Brain microvascular endothelial cell (primary cell): ENCODE measurements around the gene ARVCF.

Experiments used
- DNase-seq: peaks from one replicate; pipeline ENCODE4 v3.0.0-alpha.2; 2020
- H3K27ac ChIP-seq: fragments of 250-450 bp; sonication (Bioruptor Pico); 2 replicates; pipeline ENCODE4 v1.5.1; 2020; ENCODE audit warnings: mild to moderate bottlenecking, moderate library complexity
- H3K27me3 ChIP-seq: fragments of 250-450 bp; sonication (Bioruptor Pico); replicated peaks from 2 replicates; pipeline ENCODE4 v1.5.1; 2020; ENCODE audit warnings: mild to moderate bottlenecking
- H3K36me3 ChIP-seq: fragments of 250-450 bp; sonication (Bioruptor Pico); replicated peaks from 2 replicates; pipeline ENCODE4 v1.5.1; 2020; ENCODE audit warnings: mild to moderate bottlenecking
- H3K4me3 ChIP-seq: 2 replicates; pipeline ENCODE4 v1.5.1; 2011; ENCODE audit warnings: low read depth, mild to moderate bottlenecking, control low read depth, low read length, moderate library complexity
- CTCF ChIP-seq: IDR thresholded peaks from 2 replicates; pipeline ENCODE4 v1.5.1; 2011; ENCODE audit warnings: low read depth, mild to moderate bottlenecking, moderate library complexity, low read length, control low read depth, inconsistent platforms; ENCODE audit errors: missing control alignments
- in situ Hi-C: cut with HindIII; loops from 2 replicates; pipeline ENCODE4 v1.10.0; 2017; ENCODE audit warnings: low sequenced_read_pairs, low pct_ligation_motif_present

ARVCF gene

GRCh38 chr22:20009018-20009491, 7.6 kb downstream of the ARVCF start:
- no peak for TF ChIP-seq CTCF
- Histone ChIP-seq H3K27ac (no peak overlapping the region), H3K27me3 (no peaks in the 10 kb centered on the region), H3K36me3 (no peaks in the 10 kb centered on the region), H3K4me3 (no peak overlapping the region)
- DNase-seq, result no peak
- in situ Hi-C loops, result no loop called here

- in situ Hi-C loops, result no loop called here
These were observed 8.2 kb downstream of the ARVCF start for GRCh38 chr22:20008221-20008995.

GRCh38 chr22:20004464-20004863, 12.2 kb downstream of the ARVCF start:
- in situ Hi-C loops, result no loop called here
- no peak for DNase-seq
- Histone ChIP-seq H3K27ac (no peak overlapping the region), H3K4me3 (no peak overlapping the region), H3K27me3 (no peaks in the 10 kb centered on the region), H3K36me3 (no peaks in the 10 kb centered on the region)
- no peak for TF ChIP-seq CTCF

More at GRCh38 chr22:20008221-20008995, 8.2 kb downstream of the ARVCF start:
- no peak for DNase-seq
- Histone ChIP-seq H3K27me3 (no peaks in the 10 kb centered on the region), H3K36me3 (no peaks in the 10 kb centered on the region), H3K4me3 (no peak overlapping the region), H3K27ac (no peak overlapping the region)
- no peak for TF ChIP-seq CTCF

- H3K36me3 ChIP-seq, result no peaks in the 10 kb centered on the region
- no peaks in the 10 kb centered on the region for H3K27me3 ChIP-seq
- no peak for DNase-seq
- no peak for TF ChIP-seq CTCF
- in situ Hi-C loops, result no loop called here
- H3K27ac ChIP-seq, result no peak overlapping the region
- H3K4me3 ChIP-seq, result no peak overlapping the region
These were observed 13.3 kb downstream of the ARVCF start for GRCh38 chr22:20003304-20003703.

GRCh38 chr22:20002636-20003035, 14.0 kb downstream of the ARVCF start:
- Histone ChIP-seq H3K27me3 (no peaks in the 10 kb centered on the region), H3K36me3 (no peaks in the 10 kb centered on the region), H3K4me3 (no peak overlapping the region), H3K27ac (no peak overlapping the region)
- DNase-seq, result no peak
- in situ Hi-C loops, result no loop called here
- no peak for TF ChIP-seq CTCF

GRCh38 chr22:20002128-20002527, 14.5 kb downstream of the ARVCF start:
- no peak for TF ChIP-seq CTCF
- Histone ChIP-seq H3K27ac (no peak overlapping the region), H3K27me3 (peaks cover 2% of the 10 kb centered on the region), H3K36me3 (no peaks in the 10 kb centered on the region), H3K4me3 (no peak overlapping the region)
- no peak for DNase-seq
- in situ Hi-C loops, result no loop called here
